ENCODE measurements around the gene PGAM1. TPM values are rescaled to one million over a fixed set of nuclear protein-coding genes. Genes with fewer than 3 reads are reported as not detected.

The PGAM1 gene
- total RNA-seq, 1 experiment from 2014 or later = 497 TPM

GRCh38 chr10:97482381-97482780 lies 56.4 kb downstream of the PGAM1 start:
- Histone ChIP-seq H3K9me3 (ENCODE audit: control insufficient read depth in 1 of 2, insufficient read depth in 1 of 2, low read depth in 1 of 2, low read length in 2 of 2) (no peaks in the 10 kb centered on the region), H3K27me3 (ENCODE audit: insufficient read depth, low read length) (no peaks in the 10 kb centered on the region), H3K9ac (ENCODE audit: low read length) (no peak overlapping the region), H4K20me1 (ENCODE audit: insufficient read depth) (no peaks in the 10 kb centered on the region; the same call in 1 of the 2 replicates), H3K79me2 (ENCODE audit: insufficient read depth, low read length) (peaks cover 59% of the 10 kb centered on the region), H3K4me1 (ENCODE audit: control insufficient read depth in 1 of 2, insufficient read depth in 2 of 2, low read length in 2 of 2) (no peaks in the 10 kb centered on the region; a peak in 1 of 4 replicates), H3K4me3 (replicated peaks in 1 of 2; ENCODE audit: low read depth in 1 of 2, low read length in 2 of 2) (no peak overlapping the region), H3K36me3 (ENCODE audit: control insufficient read depth in 1 of 2, insufficient read depth in 2 of 2, low read length in 2 of 2) (peaks cover 29 to 30% of the 10 kb centered on the region in 2 experiments), H3K4me2 (ENCODE audit: low read length) (no peak overlapping the region), H2AFZ (ENCODE audit: low read depth, low read length, poor library complexity, severe bottlenecking) (no peak overlapping the region), H3K9me2 (ENCODE audit: insufficient read depth) (no peaks in the 10 kb centered on the region), H3K27ac (ENCODE audit: low read depth, low read length) (no peak overlapping the region)
- TF ChIP-seq TCF7L2 (IDR thresholded peaks at IDR 0.05; ENCODE audit: borderline replicate concordance, extremely low read depth, insufficient read depth, insufficient read length) (no peak), RAD21 (IDR thresholded peaks at IDR 0.05; ENCODE audit: low read depth) (no peak), ZBTB33 (IDR thresholded peaks at IDR 0.05; ENCODE audit: extremely low read depth, insufficient replicate concordance, low read length) (no peak), POLR2AphosphoS5 (IDR thresholded peaks at IDR 0.05; ENCODE audit: low read depth, low read length) (no peak), ATF3 (IDR thresholded peaks at IDR 0.05) (no peak), SP1 (IDR thresholded peaks at IDR 0.05; ENCODE audit: low read depth) (no peak), CTCF (IDR thresholded peaks at IDR 0.05 in 2 of 3, conservative IDR thresholded peaks at IDR 0.05 in 1 of 3; ENCODE audit: borderline replicate concordance in 1 of 3, insufficient read depth in 1 of 3, low read depth in 2 of 3, low read length in 2 of 3) (no peak), CBX3 (IDR thresholded peaks at IDR 0.05; ENCODE audit: low read depth) (no peak)
- DNase-seq (ENCODE audit: low read depth, low spot score) (no peak), ATAC-seq (no peak)
- CTCF ChIA-PET = no interaction called here
- intact Hi-C loops (cut with micrococcal nuclease) = no loop called here
- RAD21 ChIA-PET (ENCODE audit: low non-redundant PET in 1 of 2, low total read pairs in 2 of 2, uncharacterized antibody in 2 of 2, unreplicated experiment in 2 of 2) = no interaction called here
- BruUV-seq (replicated peaks) = no TSS peak
- POLR2A ChIA-PET = no interaction called here

Other genes starting within 250 kb of the PGAM1 start
- 0.42 TPM for gene SLIT1, start 240.2 kb upstream of the PGAM1 start, total RNA-seq (2021; ENCODE audit: unreplicated experiment)
- gene ARHGAP19, start 133.6 kb upstream of the PGAM1 start, total RNA-seq (2021; ENCODE audit: unreplicated experiment) = 36.8 TPM
- gene FRAT1, start 106.9 kb upstream of the PGAM1 start, total RNA-seq (2021; ENCODE audit: unreplicated experiment) = 1.7 TPM
- 10.7 TPM for gene FRAT2, start 91.5 kb upstream of the PGAM1 start, total RNA-seq (2021; ENCODE audit: unreplicated experiment)
- 67.0 TPM for gene RRP12, start 24.9 kb upstream of the PGAM1 start, total RNA-seq (2021; ENCODE audit: unreplicated experiment)
- 38.9 TPM for gene EXOSC1, start 19.8 kb downstream of the PGAM1 start, total RNA-seq (2021; ENCODE audit: unreplicated experiment)
- gene ZDHHC16, start 20.0 kb downstream of the PGAM1 start, total RNA-seq (2021; ENCODE audit: unreplicated experiment) = 34.0 TPM
- gene MMS19, start 72.2 kb downstream of the PGAM1 start, total RNA-seq (2021; ENCODE audit: unreplicated experiment) = 101 TPM
- 12.8 TPM for gene UBTD1, start 72.7 kb downstream of the PGAM1 start, total RNA-seq (2021; ENCODE audit: unreplicated experiment)
- gene ANKRD2, start 146.6 kb downstream of the PGAM1 start, total RNA-seq (2021; ENCODE audit: unreplicated experiment) = 0.15 TPM
- 1.6 TPM for gene HOGA1, start 158.2 kb downstream of the PGAM1 start, total RNA-seq (2021; ENCODE audit: unreplicated experiment)
- gene C10orf62, start 163.5 kb downstream of the PGAM1 start, total RNA-seq (2021; ENCODE audit: unreplicated experiment) = 0.32 TPM
- gene MORN4, start 207.3 kb downstream of the PGAM1 start, total RNA-seq (2021; ENCODE audit: unreplicated experiment) = 8.0 TPM
- gene PI4K2A, start 214.5 kb downstream of the PGAM1 start, total RNA-seq (2021; ENCODE audit: unreplicated experiment) = 20.0 TPM